ENCODE data around the gene STK32A. TPM values are rescaled to one million over a fixed set of nuclear protein-coding genes. Genes with fewer than 3 reads are reported as not detected.
A peak's percentile ranks its signal among the peaks of the same experiment; 100 is the strongest.

STK32A gene
- total RNA-seq, 1 experiment from 2014 or later, result 6.8 TPM

DNA sequence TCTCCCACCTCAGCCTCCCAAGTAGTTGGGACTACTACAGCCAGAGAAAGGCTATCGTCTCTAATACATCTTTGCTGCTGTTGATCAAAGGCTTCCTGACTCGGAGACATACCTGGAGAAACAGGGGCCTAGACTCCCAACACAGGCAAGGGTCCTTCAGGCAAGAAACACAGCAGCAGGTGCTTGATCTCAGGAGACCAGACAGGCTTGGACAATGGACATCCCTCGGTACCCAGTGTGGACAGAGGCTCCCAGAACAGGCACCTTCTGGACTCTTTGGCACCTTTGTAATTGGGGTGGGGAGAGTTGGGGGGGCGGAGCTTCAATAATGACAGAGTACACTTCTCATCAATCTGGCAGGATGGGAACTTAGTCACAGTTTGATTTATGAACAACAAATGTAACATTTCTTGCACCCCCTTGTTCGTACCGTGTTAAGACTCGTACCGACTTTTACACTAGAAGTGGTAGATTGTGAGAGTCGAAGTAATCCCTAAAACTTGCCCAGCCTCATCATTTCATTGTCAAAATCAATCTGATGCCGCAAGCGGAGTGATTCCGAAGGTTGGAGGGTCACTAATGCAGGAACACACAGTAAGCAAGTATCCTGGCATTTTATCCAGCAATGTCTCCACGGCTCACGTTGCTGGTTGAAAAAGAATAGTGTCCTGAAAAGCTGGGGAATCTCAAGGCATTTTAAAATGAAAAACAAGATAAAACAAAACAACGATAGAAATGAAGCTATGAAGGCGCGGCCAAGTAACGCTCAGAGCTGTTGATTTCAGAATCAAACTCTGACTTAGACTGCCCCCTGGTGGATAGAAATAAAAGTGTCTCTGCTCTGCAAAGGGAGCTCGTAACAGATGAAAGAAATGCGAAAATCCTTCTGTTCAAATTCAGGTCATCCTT lies 46.4 kb upstream of the STK32A start:
- DNase-seq, result peak; percentile 75
- H3K9me2 ChIP-seq (replicated peaks; ENCODE audit: low read length), result no peaks in the 10 kb centered on the region
- no peaks in the 10 kb centered on the region for H3K36me3 ChIP-seq (ENCODE audit: low read depth, low read length)
- no peaks in the 10 kb centered on the region for H3K9me3 ChIP-seq (ENCODE audit: low read length)
- no peaks in the 10 kb centered on the region for H4K20me1 ChIP-seq (ENCODE audit: low read length)
- no peaks in the 10 kb centered on the region for H3K4me1 ChIP-seq (ENCODE audit: insufficient read depth, low read length)
- no TSS peak for BruUV-seq (replicated peaks)
- ChIA-PET CTCF (interaction anchor here (0.5 to 1.1 kb wide), 13 partner anchors 16 to 957 kb away, joined by 3 to 7 read pairs (median 4); no protein-coding TSS in a partner anchor), POLR2A (ENCODE audit: unreplicated experiment) (interaction anchor here (0.6 kb wide), 1 partner anchor 469 kb away, joined by 3 read pairs; no protein-coding TSS in a partner anchor)
- peak overlapping the region; percentile 68 for H3K4me3 ChIP-seq (ENCODE audit: low read length)
- peak overlapping the region; percentile 71 for H2AFZ ChIP-seq (ENCODE audit: low read length)
- H3K27me3 ChIP-seq (ENCODE audit: low read length), result peaks cover 24% of the 10 kb centered on the region
- no peaks in the 10 kb centered on the region for H3F3A ChIP-seq (ENCODE audit: low read length, unreplicated experiment)
- H3K27ac ChIP-seq (ENCODE audit: low read length), result no peak overlapping the region
- H3K4me2 ChIP-seq (ENCODE audit: low read length), result peak overlapping the region; percentile 87
- intact Hi-C loops (cut with micrococcal nuclease), result loop anchor here (1.0 to 5.0 kb wide), 4 partner anchors 90 to 655 kb away; no protein-coding TSS in a partner anchor
- ATAC-seq, result peak; percentile 85
- H3K9ac ChIP-seq (ENCODE audit: low read length), result no peak overlapping the region
- TF ChIP-seq, protein P1, sequence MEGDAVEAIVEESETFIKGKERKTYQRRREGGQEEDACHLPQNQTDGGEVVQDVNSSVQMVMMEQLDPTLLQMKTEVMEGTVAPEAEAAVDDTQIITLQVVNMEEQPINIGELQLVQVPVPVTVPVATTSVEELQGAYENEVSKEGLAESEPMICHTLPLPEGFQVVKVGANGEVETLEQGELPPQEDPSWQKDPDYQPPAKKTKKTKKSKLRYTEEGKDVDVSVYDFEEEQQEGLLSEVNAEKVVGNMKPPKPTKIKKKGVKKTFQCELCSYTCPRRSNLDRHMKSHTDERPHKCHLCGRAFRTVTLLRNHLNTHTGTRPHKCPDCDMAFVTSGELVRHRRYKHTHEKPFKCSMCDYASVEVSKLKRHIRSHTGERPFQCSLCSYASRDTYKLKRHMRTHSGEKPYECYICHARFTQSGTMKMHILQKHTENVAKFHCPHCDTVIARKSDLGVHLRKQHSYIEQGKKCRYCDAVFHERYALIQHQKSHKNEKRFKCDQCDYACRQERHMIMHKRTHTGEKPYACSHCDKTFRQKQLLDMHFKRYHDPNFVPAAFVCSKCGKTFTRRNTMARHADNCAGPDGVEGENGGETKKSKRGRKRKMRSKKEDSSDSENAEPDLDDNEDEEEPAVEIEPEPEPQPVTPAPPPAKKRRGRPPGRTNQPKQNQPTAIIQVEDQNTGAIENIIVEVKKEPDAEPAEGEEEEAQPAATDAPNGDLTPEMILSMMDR (conservative IDR thresholded peaks at IDR 0.05; ENCODE audit: low read depth, low read length), result peak; percentile 79
- no peak for TF ChIP-seq EZH2 (IDR thresholded peaks at IDR 0.05; ENCODE audit: low read length, unreplicated experiment)
- no peaks in the 10 kb centered on the region for H3K79me2 ChIP-seq (ENCODE audit: low read length)

DNA sequence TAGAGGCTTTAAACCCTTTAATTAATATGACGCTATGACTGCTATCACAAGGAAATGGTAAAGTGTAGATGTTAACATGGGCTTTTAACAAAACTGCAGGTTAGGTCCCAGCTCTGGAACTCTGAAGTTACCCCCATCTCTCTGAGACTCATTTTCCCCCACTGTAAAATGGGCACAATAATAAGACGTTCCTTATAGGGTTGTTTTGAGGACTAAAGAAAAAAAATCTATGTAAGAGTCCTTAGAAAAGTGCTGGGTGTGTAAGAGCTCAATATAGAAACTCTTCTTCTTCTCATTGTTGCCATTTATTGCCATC lies 45.8 kb upstream of the STK32A start:
- H3F3A ChIP-seq (ENCODE audit: low read length, unreplicated experiment), result no peaks in the 10 kb centered on the region
- POLR2A ChIA-PET (ENCODE audit: unreplicated experiment), result interaction anchor here (0.6 kb wide), 1 partner anchor 469 kb away, joined by 3 read pairs; no protein-coding TSS in a partner anchor
- H3K4me2 ChIP-seq (ENCODE audit: low read length), result peak overlapping the region; percentile 87
- H3K9me2 ChIP-seq (replicated peaks; ENCODE audit: low read length), result no peaks in the 10 kb centered on the region
- intact Hi-C loops (cut with micrococcal nuclease), result loop anchor here (1.0 to 5.0 kb wide), 3 partner anchors 91 to 646 kb away; no protein-coding TSS in a partner anchor
- TF ChIP-seq EZH2 (IDR thresholded peaks at IDR 0.05; ENCODE audit: low read length, unreplicated experiment), result no peak
- TF ChIP-seq EZH2phosphoT487 (IDR thresholded peaks at IDR 0.05; ENCODE audit: borderline replicate concordance, low read length), result no peak
- TF ChIP-seq, protein P1 (conservative IDR thresholded peaks at IDR 0.05; ENCODE audit: low read depth, low read length), result no peak
- H3K4me3 ChIP-seq (ENCODE audit: low read length), result no peak overlapping the region
- DNase-seq (no peak), ATAC-seq (no peak)
- H3K79me2 ChIP-seq (ENCODE audit: low read length), result no peaks in the 10 kb centered on the region
- no peak overlapping the region for H3K27ac ChIP-seq (ENCODE audit: low read length)
- peaks cover 28% of the 10 kb centered on the region for H3K27me3 ChIP-seq (ENCODE audit: low read length)
- no peaks in the 10 kb centered on the region for H3K4me1 ChIP-seq (ENCODE audit: insufficient read depth, low read length)
- no peaks in the 10 kb centered on the region for H3K36me3 ChIP-seq (ENCODE audit: low read depth, low read length)
- H3K9ac ChIP-seq (ENCODE audit: low read length), result no peak overlapping the region
- 0 out of 2 replicates have a peak overlapping the region, but pooled peaks have one; percentile 71 for H2AFZ ChIP-seq (ENCODE audit: low read length)
- BruUV-seq (replicated peaks), result no TSS peak
- no peaks in the 10 kb centered on the region for H3K9me3 ChIP-seq (ENCODE audit: low read length)
- CTCF ChIA-PET, result interaction anchor here (0.6 to 1.1 kb wide), 8 partner anchors 17 to 957 kb away, joined by 3 to 7 read pairs (median 4); no protein-coding TSS in a partner anchor
- no peaks in the 10 kb centered on the region for H4K20me1 ChIP-seq (ENCODE audit: low read length)

DNA sequence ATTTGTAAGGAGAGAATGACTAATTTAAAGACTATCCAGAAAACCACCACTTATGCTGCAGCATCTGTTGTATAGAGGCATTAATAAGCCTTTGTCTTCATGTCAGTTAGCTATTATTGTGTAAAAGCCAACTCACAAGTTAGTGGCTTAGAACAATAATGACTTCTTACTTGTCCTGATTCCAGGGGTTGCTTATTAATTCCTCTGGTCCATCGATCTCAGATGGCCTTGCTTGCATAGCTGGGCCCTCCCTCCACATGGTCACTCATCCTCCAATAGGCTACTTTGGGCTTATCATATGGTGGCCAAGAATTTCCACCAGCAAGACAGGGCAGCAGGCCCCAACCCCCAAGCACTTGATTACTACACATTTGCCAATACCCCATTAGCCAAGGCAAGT lies 44.5 kb upstream of the STK32A start:
- Histone ChIP-seq H3K27ac (ENCODE audit: low read length) (no peak overlapping the region), H4K20me1 (ENCODE audit: low read length) (no peaks in the 10 kb centered on the region), H3K9me2 (replicated peaks; ENCODE audit: low read length) (no peaks in the 10 kb centered on the region), H3K9me3 (ENCODE audit: low read length) (no peaks in the 10 kb centered on the region), H3K4me3 (ENCODE audit: low read length) (no peak overlapping the region), H3K4me1 (ENCODE audit: insufficient read depth, low read length) (no peaks in the 10 kb centered on the region), H3K27me3 (ENCODE audit: low read length) (peaks cover 31% of the 10 kb centered on the region), H2AFZ (ENCODE audit: low read length) (no peak overlapping the region), H3K36me3 (ENCODE audit: low read depth, low read length) (no peaks in the 10 kb centered on the region), H3K9ac (ENCODE audit: low read length) (no peak overlapping the region), H3K4me2 (ENCODE audit: low read length) (no peak overlapping the region), H3K79me2 (ENCODE audit: low read length) (no peaks in the 10 kb centered on the region), H3F3A (ENCODE audit: low read length, unreplicated experiment) (no peaks in the 10 kb centered on the region)
- POLR2A ChIA-PET (ENCODE audit: unreplicated experiment), result no interaction called here
- no TSS peak for BruUV-seq (replicated peaks)
- CTCF ChIA-PET, result no interaction called here
- DNase-seq (no peak), ATAC-seq (no peak)
- no peak for TF ChIP-seq EZH2 (IDR thresholded peaks at IDR 0.05; ENCODE audit: low read length, unreplicated experiment)
- TF ChIP-seq, protein P1 (conservative IDR thresholded peaks at IDR 0.05; ENCODE audit: low read depth, low read length), result no peak
- no peak for TF ChIP-seq EZH2phosphoT487 (IDR thresholded peaks at IDR 0.05; ENCODE audit: borderline replicate concordance, low read length)
- intact Hi-C loops (cut with micrococcal nuclease), result no loop called here
